HG02623 (cell line): ENCODE data around the gene NDRG3.
"Not testable (repeated sequence)": the region's sequence is repeated elsewhere in the genome, so short reads cannot be mapped to it uniquely, and the experiment has no call there.

Experiments
- ATAC-seq: cut with Tn5 transposase; IDR thresholded peaks from one replicate; pipeline ENCODE4 v1.9.1; 2021; ENCODE audit warnings: moderate library complexity; ENCODE audit not compliant: unreplicated experiment

NDRG3 gene

GRCh38 chr20:36695467-36695866, 50.4 kb downstream of the NDRG3 start:
- ATAC-seq: not testable (repeated sequence)

GRCh38 chr20:36688630-36689029, 57.3 kb downstream of the NDRG3 start:
- ATAC-seq: no peak

GRCh38 chr20:36687850-36688249, 58.0 kb downstream of the NDRG3 start:
- ATAC-seq: no peak

GRCh38 chr20:36686944-36687343, 58.9 kb downstream of the NDRG3 start:
- ATAC-seq: no peak

GRCh38 chr20:36686504-36686903, 59.4 kb downstream of the NDRG3 start:
- no peak for ATAC-seq

- ATAC-seq: no peak
These were observed 61.1 kb downstream of the NDRG3 start for GRCh38 chr20:36684747-36685146.

- no peak for ATAC-seq
These were observed 63.6 kb downstream of the NDRG3 start for GRCh38 chr20:36682311-36682710.

GRCh38 chr20:36677422-36677771, 68.5 kb downstream of the NDRG3 start:
- ATAC-seq: no peak

GRCh38 chr20:36676701-36677421, 69.0 kb downstream of the NDRG3 start:
- ATAC-seq: no peak

- not testable (repeated sequence) for ATAC-seq
These were observed 70.3 kb downstream of the NDRG3 start for GRCh38 chr20:36675545-36675944.

- no peak for ATAC-seq
These were observed 72.9 kb downstream of the NDRG3 start for GRCh38 chr20:36672991-36673390.

GRCh38 chr20:36670665-36671357, 75.1 kb downstream of the NDRG3 start:
- no peak for ATAC-seq

GRCh38 chr20:36666181-36666740, 79.6 kb downstream of the NDRG3 start:
- ATAC-seq: no peak

GRCh38 chr20:36663031-36663430, 82.9 kb downstream of the NDRG3 start:
- ATAC-seq: no peak

GRCh38 chr20:36658300-36658699, 87.6 kb downstream of the NDRG3 start:
- ATAC-seq: no peak

GRCh38 chr20:36656733-36657132, 89.2 kb downstream of the NDRG3 start:
- ATAC-seq: no peak

GRCh38 chr20:36655004-36655403, 90.9 kb downstream of the NDRG3 start:
- no peak for ATAC-seq

GRCh38 chr20:36654506-36654905, 91.4 kb downstream of the NDRG3 start:
- no peak for ATAC-seq

GRCh38 chr20:36653456-36653855, 92.4 kb downstream of the NDRG3 start:
- no peak for ATAC-seq

- ATAC-seq: no peak
These were observed 98.4 kb downstream of the NDRG3 start for GRCh38 chr20:36647196-36648121.

GRCh38 chr20:36646678-36647077, 99.2 kb downstream of the NDRG3 start:
- ATAC-seq: no peak
